Natural killer cell (primary cell): Measurements from ENCODE around the gene AKAP8L. TPM values are rescaled to one million over a fixed set of nuclear protein-coding genes. Genes with fewer than 3 reads are reported as not detected.
A peak's percentile ranks its signal among the peaks of the same experiment; 100 is the strongest.

Experiments
- ATAC-seq, 3 donors: fragments of 150-1000 bp in 2 of 3; fragments of 200-7000 bp in 1 of 3; cut with Tn5 transposase; 1 replicate in 1 of 3; 2 replicates in 2 of 3; pipeline ENCODE4 v1.10.0; 2021; ENCODE audit warnings: mild to moderate bottlenecking in 2 of 3, moderate library complexity in 2 of 3
- DNase-seq, 2 donors: peaks; one replicate each; pipeline versions ENCODE4 v3.0.0 to v3.0.0-alpha.2; 2013 to 2021; ENCODE audit warnings: mixed read lengths in 1 of 2
- H3K27ac ChIP-seq: one replicate; pipeline ENCODE4 v1.5.1; 2013; ENCODE audit warnings: mild to moderate bottlenecking, low read length
- H3K27me3 ChIP-seq: one replicate; pipeline ENCODE4 v1.6.1; 2013; ENCODE audit warnings: low read length; ENCODE audit not compliant: control insufficient read depth, insufficient read depth
- H3K36me3 ChIP-seq: one replicate; pipeline ENCODE4 v1.6.1; 2013; ENCODE audit warnings: low read length; ENCODE audit not compliant: control insufficient read depth, insufficient read depth
- H3K4me1 ChIP-seq: one replicate; pipeline ENCODE4 v1.6.1; 2013; ENCODE audit warnings: low read length; ENCODE audit not compliant: control insufficient read depth, insufficient read depth
- H3K4me3 ChIP-seq: one replicate; pipeline ENCODE4 v1.5.1; 2013; ENCODE audit warnings: low read length
- H3K9me3 ChIP-seq: one replicate; pipeline ENCODE4 v1.6.1; 2013; ENCODE audit warnings: low read length; ENCODE audit not compliant: control insufficient read depth, insufficient read depth
- H3K27ac Mint-ChIP-seq, 2 donors: one replicate each; pipeline ENCODE4 v1.8.0; 2022; ENCODE audit warnings: mild to moderate bottlenecking in 2 of 2, mixed read lengths in 2 of 2, moderate library complexity in 1 of 2
- H3K27me3 Mint-ChIP-seq, 2 donors: one replicate each; pipeline ENCODE4 v1.8.0; 2022; ENCODE audit warnings: low read depth in 2 of 2, mixed read lengths in 2 of 2
- H3K36me3 Mint-ChIP-seq: one replicate; pipeline ENCODE4 v1.8.0; 2022; ENCODE audit warnings: mixed read lengths
- H3K4me1 Mint-ChIP-seq, 2 donors: one replicate each; pipeline ENCODE4 v1.8.0; 2022; ENCODE audit warnings: mixed read lengths in 2 of 2
- H3K4me3 Mint-ChIP-seq: one replicate; pipeline ENCODE4 v1.8.0; 2022; ENCODE audit warnings: mild to moderate bottlenecking, moderate library complexity, mixed read lengths
- H3K9me3 Mint-ChIP-seq, 2 donors: one replicate each; pipeline ENCODE4 v1.8.0; 2022; ENCODE audit warnings: mixed read lengths in 2 of 2
- WGBS: methylation state at CpG from one replicate; pipeline ENCODE4 v1.1.7; 2013; ENCODE audit warnings: missing lambda C conversion rate; ENCODE audit not compliant: insufficient coverage; 5-methylcytosine and 5-hydroxymethylcytosine counted together
- intact Hi-C: fragments of 100-400 bp; cut with micrococcal nuclease; formaldehyde crosslinking; loops from one replicate; pipeline ENCODE4 v1.14.2; 2022
- total RNA-seq, 4 donors: library from RNA; stranded (reverse); fragments of 120-200 nt in 1 of 4; gene quantifications; one replicate each; pipeline versions ENCODE4 v1.2.3 to v1.2.4, GENCODE V29; 2013 to 2022
- TF ChIP-seq, protein P1 (sequence below): fragments of 200-600 bp; IDR thresholded peaks from one replicate; pipeline ENCODE4 v1.8.0; 2022; ENCODE audit warnings: antibody characterized with exemption

The AKAP8L gene
- total RNA-seq, 3 donors from 2014 or later (not counting 1 experiment from before 2014, with no cell fraction given), result 144 to 174 (median 173) TPM

DNA sequence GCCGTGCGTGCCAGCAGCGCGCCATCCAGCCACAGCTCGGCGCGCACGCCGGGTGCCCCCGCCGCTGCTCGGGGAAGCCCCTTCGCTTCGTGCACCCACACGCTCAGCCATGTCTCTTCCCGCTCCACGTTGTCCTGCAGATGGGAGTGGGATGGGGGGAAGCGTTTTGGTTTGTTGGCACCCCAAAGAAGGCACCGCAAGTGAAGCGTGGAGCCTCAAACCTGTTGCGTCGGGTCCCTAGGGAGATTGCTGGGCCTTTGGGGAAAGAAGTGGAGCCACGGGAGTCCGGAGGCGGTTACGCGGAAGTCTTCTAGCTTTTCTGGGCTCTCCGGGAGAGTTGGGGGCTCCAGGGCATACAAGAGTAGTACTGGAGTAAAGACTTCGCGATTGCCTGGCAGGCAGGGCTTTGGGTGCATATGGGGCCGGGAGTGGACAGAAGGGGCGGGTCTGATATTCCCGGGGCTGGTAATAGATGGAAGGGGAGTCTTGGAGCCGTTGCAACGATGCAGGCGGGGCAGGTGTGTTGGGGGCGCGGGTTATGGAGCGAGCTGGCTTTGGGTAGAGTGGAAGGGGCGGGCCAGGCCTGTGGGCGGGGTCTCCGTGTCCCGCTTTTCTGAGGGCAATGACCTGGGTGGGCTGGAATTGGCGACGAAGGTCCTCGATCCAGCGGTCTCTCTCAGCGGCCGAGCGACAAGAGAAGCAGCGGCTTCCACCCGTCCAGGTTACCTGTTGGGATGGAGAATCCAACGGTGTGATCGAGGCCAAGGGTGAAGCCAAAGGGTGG lies 39.1 kb upstream of the AKAP8L start:
- WGBS, result 97% methylated on average over 54 of the region's 54 CpGs
- peaks cover 34% of the 10 kb centered on the region for H3K4me1 ChIP-seq

DNA sequence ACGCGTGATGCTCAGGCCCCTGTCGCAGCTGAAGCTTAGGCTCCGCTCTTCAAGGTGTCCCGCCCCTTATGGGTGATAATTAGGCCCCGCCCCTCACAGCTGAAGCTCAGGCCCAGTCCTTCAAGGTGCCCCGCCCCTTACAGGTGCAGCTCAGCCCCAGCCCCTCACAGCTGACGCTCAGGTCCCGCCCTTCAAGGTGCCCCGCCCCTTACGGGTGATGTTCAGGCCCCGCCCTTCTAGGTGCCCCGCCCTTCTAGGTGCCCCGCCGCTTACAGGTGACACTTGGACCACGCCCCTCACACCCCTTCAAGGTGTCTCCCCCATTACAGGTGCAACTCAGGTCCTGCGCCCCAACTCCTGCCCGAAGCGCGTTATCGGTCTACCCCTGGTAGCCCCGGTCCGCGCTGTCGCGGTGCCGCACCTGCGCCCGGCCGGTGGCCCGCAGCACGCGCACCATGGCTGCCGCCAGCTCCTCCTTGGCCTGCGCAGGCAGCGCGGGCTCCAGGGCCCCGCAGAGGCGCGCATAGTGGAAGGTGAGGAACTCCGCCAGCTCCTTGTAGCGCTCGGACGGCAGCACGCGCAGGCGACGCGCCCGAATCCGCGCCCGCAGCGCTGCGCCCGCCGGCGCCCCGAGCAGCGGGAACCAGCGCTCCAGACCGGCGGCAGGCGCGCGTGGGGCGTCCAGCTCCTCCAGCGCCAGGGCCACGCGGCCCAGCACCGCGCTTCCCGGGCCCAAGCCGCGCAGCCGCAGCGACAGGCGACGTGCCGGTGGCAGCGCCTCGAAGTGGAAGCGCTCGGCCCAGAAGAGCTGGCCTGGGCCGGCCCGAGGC lies 38.3 kb upstream of the AKAP8L start:
- H3K9me3 Mint-ChIP-seq, result no peaks in the 10 kb centered on the region

More for the DNA sequence above, 39.1 kb upstream of the AKAP8L start:
- intact Hi-C loops, result no loop called here
- no peaks in the 10 kb centered on the region for H3K9me3 Mint-ChIP-seq
- H3K27me3 Mint-ChIP-seq, result no peaks in the 10 kb centered on the region
- Histone ChIP-seq H3K27ac (no peak overlapping the region), H3K9me3 (no peaks in the 10 kb centered on the region), H3K4me3 (no peak overlapping the region), H3K27me3 (no peaks in the 10 kb centered on the region), H3K36me3 (peaks cover 81% of the 10 kb centered on the region)
- ATAC-seq, result no peak
- H3K27ac Mint-ChIP-seq, result peak overlapping the region in 1 of 2 donors; percentile 54
- TF ChIP-seq, protein P1, sequence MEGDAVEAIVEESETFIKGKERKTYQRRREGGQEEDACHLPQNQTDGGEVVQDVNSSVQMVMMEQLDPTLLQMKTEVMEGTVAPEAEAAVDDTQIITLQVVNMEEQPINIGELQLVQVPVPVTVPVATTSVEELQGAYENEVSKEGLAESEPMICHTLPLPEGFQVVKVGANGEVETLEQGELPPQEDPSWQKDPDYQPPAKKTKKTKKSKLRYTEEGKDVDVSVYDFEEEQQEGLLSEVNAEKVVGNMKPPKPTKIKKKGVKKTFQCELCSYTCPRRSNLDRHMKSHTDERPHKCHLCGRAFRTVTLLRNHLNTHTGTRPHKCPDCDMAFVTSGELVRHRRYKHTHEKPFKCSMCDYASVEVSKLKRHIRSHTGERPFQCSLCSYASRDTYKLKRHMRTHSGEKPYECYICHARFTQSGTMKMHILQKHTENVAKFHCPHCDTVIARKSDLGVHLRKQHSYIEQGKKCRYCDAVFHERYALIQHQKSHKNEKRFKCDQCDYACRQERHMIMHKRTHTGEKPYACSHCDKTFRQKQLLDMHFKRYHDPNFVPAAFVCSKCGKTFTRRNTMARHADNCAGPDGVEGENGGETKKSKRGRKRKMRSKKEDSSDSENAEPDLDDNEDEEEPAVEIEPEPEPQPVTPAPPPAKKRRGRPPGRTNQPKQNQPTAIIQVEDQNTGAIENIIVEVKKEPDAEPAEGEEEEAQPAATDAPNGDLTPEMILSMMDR, result no peak
- H3K36me3 Mint-ChIP-seq, result no peaks in the 10 kb centered on the region
- H3K4me3 Mint-ChIP-seq, result no peak overlapping the region
- DNase-seq, result no peak
- peaks cover 23 to 50% of the 10 kb centered on the region in 2 donors for H3K4me1 Mint-ChIP-seq

DNA sequence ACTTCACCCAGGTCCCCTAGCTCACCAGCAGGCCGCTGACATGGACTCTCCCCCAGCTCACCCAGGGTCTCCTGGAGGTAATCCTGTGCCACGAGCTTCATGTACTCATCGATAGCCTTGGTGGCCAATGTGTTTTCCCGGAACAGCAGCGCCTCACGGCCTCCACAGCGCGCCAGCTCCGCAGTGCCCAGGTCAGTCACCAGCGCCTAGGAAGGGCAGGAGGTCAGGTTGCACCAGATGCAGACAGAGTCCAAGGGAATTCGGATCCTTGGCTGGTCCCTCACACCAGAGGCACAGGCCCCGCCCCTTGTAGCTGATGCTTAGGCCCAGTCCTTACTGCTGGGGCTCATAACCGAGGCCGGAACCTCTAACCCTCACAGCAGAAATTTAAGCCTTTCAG lies 37.7 kb upstream of the AKAP8L start:
- Histone ChIP-seq H3K4me3 (no peak overlapping the region), H3K27me3 (no peaks in the 10 kb centered on the region), H3K36me3 (peaks cover 86% of the 10 kb centered on the region), H3K27ac (no peak overlapping the region), H3K4me1 (peaks cover 32% of the 10 kb centered on the region), H3K9me3 (no peaks in the 10 kb centered on the region)
- Mint-ChIP-seq H3K36me3 (no peaks in the 10 kb centered on the region), H3K4me1 (peaks cover 17 to 46% of the 10 kb centered on the region in 2 donors), H3K27me3 (no peaks in the 10 kb centered on the region), H3K9me3 (no peaks in the 10 kb centered on the region), H3K4me3 (no peak overlapping the region), H3K27ac (peak overlapping the region in 1 of 2 donors; percentile 31)
- DNase-seq (no peak), ATAC-seq (no peak)
- WGBS, result 97% methylated on average over 14 of the region's 14 CpGs
- intact Hi-C loops, result no loop called here
- TF ChIP-seq, protein P1, result no peak

More for the DNA sequence above, 38.3 kb upstream of the AKAP8L start:
- Histone ChIP-seq H3K4me1 (peaks cover 32% of the 10 kb centered on the region), H3K27ac (no peak overlapping the region), H3K27me3 (no peaks in the 10 kb centered on the region), H3K36me3 (peaks cover 85% of the 10 kb centered on the region), H3K9me3 (no peaks in the 10 kb centered on the region), H3K4me3 (no peak overlapping the region)
- Mint-ChIP-seq H3K27ac (peak overlapping the region in 1 of 2 donors; percentile 31), H3K36me3 (no peaks in the 10 kb centered on the region), H3K4me3 (no peak overlapping the region), H3K27me3 (no peaks in the 10 kb centered on the region), H3K4me1 (peaks cover 22 to 46% of the 10 kb centered on the region in 2 donors)
- intact Hi-C loops, result no loop called here
- ATAC-seq (no peak), DNase-seq (peak in 1 of 2 donors; percentile 24)
- TF ChIP-seq, protein P1, result no peak
- 97% methylated on average over 86 of the region's 86 CpGs for WGBS
